Stimulated activated naive CD4-positive, alpha-beta T cell (primary cell): ENCODE measurements around the gene CCL8.

Experiments used
- DNase-seq, 6 experiments: peaks; one replicate each; lab custom pipeline; 2025; lab: John Stamatoyannopoulos, UW

The CCL8 gene

GRCh38 chr17:34319039-34319483, at the start of gene CCL8:
Gene CCL8, plus strand, starts transcription at chr17:34319435. Its CDS starts 67 bp downstream, at chr17:34319502.
- no peak for DNase-seq

- no peak for DNase-seq
These were observed 49.3 kb upstream of the CCL8 start, which contains the start of gene CCL7 for GRCh38 chr17:34269969-34270368. Gene CCL7, plus strand, starts transcription at chr17:34270221. Its CDS starts 70 bp downstream, at chr17:34270291.

GRCh38 chr17:34275881-34276280, 43.4 kb upstream of the CCL8 start:
- no peak for DNase-seq

DNA sequence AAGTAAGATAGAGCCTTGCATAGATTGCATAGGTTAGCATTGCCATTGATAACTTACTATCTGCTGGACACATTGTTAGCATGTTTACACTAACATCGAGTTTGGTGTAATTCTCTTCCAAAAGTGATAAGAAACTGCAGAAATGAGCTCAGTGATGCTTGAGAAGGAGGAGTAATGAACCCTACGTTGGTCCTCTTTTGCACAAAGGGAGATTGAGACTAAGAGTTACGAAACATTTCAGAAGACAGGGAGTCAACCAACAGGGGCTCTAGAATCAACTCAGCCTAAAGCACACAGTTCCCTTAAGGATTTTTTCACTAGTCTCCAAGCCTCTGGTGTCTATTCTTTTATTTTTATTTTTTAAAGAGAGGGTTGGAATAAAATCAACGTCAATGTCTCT, 42.4 kb upstream of the CCL8 start:
- no peak for DNase-seq

- DNase-seq: no peak
These were observed 35.7 kb upstream of the CCL8 start for GRCh38 chr17:34283571-34283970.

GRCh38 chr17:34285286-34285792, 33.9 kb upstream of the CCL8 start, which contains the start of gene CCL11:
Gene CCL11, plus strand, starts transcription at chr17:34285742. Its CDS starts 67 bp downstream, at chr17:34285809.
- no peak for DNase-seq

DNA sequence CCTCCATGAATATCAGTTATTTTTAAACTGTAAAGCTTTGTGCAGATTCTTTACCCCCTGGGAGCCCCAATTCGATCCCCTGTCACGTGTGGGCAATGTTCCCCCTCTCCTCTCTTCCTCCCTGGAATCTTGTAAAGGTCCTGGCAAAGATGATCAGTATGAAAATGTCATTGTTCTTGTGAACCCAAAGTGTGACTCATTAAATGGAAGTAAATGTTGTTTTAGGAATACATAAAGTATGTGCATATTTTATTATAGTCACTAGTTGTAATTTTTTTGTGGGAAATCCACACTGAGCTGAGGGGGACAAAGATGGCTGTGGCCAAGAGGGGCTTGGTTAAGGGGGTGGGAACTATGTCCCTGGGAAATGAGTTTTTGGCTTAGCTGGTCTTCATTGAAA, 31.4 kb upstream of the CCL8 start:
- DNase-seq: no peak

DNA sequence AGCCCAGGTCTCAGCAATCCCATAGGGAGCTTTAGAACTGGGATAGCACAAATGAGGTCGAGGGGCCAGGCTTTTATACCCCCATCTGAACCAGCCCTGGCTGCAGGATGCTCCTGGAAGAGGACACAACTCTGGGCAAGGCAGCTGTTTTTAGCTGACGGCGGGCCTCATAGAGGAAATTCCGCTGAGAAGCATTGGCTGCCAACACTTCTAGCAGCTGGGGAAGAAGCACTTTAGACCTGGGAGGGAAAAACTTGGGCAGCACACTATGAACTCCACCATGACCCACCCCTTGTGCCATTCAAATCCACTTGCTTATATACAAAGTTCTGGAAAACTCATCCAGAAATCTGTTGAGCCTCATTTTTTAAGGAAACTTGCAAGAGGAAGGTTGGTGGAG, 28.6 kb upstream of the CCL8 start:
- DNase-seq: no peak

GRCh38 chr17:34291721-34292348, 27.4 kb upstream of the CCL8 start:
- DNase-seq: no peak

DNA sequence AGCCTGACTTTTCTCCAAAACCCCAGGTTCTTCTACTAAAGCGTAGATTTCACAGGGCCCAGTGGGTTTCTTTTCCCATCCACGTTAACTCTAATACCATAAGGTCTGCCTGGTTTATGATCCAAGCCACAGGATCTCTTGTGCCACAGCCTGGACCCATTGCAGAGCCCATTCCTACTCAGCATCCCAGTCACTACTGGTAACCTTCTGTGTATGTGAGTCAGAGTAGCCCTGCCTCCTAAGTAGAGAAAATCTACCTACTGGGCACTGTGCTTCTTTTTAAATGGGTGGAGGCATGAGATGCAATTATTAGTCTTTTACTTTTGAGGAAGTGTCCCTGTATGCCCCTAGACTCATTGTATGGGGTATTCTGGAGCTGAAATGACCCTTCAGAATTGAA, 20.2 kb upstream of the CCL8 start:
- no peak for DNase-seq

GRCh38 chr17:34299956-34300577, 19.2 kb upstream of the CCL8 start:
- no peak for DNase-seq

- DNase-seq: no peak
These were observed 18.4 kb upstream of the CCL8 start for GRCh38 chr17:34300652-34301370.

DNA sequence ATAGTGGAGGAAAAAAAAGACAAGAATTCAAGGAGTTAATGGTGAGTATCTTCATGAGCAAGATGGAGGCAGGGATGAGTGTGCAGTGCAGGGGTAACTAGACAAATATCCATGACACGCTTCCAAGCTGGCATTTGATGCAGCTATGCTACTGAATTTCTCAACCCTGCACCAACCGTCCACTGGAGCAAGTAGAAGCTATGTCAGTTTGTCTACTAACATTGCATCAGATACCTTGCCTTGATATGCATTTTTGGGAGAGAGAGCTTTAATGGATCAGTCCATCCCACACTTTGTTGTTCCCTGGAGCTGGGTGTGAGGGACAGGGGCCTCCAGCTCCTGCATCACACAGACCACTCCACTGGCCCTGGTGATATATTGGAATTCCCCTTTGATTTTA, 17.2 kb upstream of the CCL8 start:
- DNase-seq: no peak

GRCh38 chr17:34302636-34303035, 16.6 kb upstream of the CCL8 start:
- no peak for DNase-seq

- no peak for DNase-seq
These were observed 15.6 kb upstream of the CCL8 start for GRCh38 chr17:34303606-34304005.

- DNase-seq: no peak
These were observed 14.2 kb upstream of the CCL8 start for GRCh38 chr17:34305061-34305460.

DNA sequence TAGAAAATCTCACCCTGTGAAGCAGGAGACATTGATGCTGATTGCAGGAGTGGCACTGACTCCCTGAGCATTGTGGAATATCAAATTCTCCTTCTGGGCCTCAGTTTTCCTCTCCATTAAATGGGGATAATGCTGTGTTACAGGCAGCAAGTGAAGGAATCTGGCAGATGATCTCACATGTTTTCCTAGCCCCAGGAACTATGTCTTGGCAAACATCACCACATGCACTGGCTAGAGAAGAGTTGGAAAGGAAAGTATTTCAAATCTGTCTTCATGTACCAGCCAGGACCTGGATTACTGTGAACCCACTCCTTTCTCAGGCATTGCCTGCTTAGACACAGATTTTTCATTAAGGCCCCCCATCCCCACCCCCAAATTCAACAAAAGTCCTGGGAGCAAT, 13.6 kb upstream of the CCL8 start:
- no peak for DNase-seq

DNA sequence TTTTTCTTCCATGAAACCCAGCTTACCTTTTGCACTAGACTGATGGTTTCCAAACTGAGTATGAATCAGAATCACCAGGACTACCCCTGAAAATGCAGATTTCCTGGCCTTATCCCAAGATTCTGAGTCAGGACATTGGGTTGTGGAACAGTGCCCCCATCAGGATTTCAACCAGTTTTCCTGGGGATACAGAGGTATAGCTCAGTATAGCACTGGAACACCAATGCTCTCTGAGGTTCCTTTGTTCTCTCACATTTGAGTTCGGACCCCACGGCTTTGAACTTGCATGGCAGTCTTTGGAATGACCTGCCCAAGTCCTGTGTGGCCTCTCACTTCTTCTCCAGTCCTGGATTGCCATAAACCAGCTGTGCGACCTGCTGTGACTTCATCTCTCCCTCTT, 12.8 kb upstream of the CCL8 start:
- DNase-seq: no peak

GRCh38 chr17:34307110-34307509, 12.1 kb upstream of the CCL8 start:
- no peak for DNase-seq

DNA sequence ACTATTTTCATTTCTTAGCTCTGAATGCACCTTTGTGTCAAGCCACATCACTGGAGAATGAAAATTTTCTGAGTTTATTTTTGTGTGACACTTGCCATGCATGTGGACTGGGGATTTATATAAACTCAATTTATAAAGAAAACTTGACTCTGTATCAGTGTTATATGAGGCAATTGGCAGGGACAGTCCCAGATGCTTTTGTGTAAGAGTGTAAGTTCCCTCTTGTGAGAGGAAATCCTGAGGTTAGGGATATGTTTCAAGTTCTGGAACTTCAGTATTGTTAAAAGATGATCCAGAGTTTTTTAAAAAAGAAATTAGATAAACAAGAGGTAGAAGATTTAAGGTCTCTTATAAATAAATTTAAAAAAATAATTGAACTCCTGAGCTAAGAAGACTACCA, 10.9 kb upstream of the CCL8 start:
- DNase-seq: no peak

GRCh38 chr17:34311291-34311690, 7.9 kb upstream of the CCL8 start:
- DNase-seq: no peak

DNA sequence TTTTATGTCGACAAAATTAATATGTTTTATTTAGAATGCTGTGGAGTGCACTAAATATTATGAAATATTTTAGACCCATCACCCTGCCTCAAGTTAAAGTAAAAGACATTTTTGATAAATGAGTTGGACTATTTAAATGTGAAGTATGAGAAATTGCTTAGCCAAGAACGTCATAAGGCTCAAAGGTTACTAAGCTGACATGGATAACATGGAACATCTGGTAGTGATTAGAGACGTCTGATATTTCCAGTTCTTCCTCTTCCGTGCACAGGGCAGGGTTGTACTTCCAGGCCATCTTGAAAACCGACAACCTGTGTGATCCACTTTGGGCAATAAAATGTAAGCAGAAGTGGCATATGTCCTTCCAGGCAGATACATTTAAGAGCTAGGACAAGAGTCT, 7.2 kb upstream of the CCL8 start:
- no peak for DNase-seq

- DNase-seq: no peak
These were observed 6.1 kb upstream of the CCL8 start for GRCh38 chr17:34313164-34313563.
